ENCODE results near the gene TXNDC12.

DNA sequence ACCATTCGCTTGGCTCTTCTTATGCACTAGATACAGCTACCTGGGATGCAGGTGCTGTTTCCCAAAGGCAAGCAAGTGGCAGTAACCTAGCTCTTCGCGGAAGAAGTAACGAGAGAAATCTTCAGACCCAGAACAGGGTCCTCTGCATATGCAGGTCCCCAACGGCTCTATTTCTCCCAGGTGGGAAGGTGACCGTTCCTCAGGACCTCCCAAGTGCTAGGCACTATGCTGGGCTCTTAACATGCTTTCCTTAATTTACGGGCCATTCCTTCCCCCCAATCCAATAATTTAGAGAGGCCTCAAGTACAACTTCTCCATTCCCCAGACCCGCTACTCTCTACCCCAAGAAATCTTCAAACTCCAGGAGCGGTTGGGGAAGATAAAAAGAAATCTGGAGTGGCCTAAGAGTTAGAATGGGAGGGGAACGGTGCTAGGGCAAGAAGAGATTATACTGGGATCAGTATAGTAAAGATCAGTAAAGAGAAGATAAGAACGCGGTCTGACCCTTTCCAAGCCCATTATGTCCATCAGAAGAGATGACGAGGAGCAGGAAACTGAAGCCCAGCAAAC, 410 bp downstream of the TXNDC12 start:
- TF ChIP-seq, protein P1, sequence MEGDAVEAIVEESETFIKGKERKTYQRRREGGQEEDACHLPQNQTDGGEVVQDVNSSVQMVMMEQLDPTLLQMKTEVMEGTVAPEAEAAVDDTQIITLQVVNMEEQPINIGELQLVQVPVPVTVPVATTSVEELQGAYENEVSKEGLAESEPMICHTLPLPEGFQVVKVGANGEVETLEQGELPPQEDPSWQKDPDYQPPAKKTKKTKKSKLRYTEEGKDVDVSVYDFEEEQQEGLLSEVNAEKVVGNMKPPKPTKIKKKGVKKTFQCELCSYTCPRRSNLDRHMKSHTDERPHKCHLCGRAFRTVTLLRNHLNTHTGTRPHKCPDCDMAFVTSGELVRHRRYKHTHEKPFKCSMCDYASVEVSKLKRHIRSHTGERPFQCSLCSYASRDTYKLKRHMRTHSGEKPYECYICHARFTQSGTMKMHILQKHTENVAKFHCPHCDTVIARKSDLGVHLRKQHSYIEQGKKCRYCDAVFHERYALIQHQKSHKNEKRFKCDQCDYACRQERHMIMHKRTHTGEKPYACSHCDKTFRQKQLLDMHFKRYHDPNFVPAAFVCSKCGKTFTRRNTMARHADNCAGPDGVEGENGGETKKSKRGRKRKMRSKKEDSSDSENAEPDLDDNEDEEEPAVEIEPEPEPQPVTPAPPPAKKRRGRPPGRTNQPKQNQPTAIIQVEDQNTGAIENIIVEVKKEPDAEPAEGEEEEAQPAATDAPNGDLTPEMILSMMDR (IDR thresholded peaks at IDR 0.05) = no peak
- TF ChIP-seq MXD4 (CRISPR knock-in tag; IDR thresholded peaks at IDR 0.05; ENCODE audit: borderline replicate concordance) = no peak
- TF ChIP-seq SP1 (CRISPR knock-in tag; conservative IDR thresholded peaks at IDR 0.05) = no peak
- TF ChIP-seq KAT7 (CRISPR knock-in tag; IDR thresholded peaks at IDR 0.05; ENCODE audit: borderline replicate concordance) = 0 out of 2 replicates have a peak, but pooled peaks have one; percentile 15
- TF ChIP-seq JUN (CRISPR knock-in tag; IDR thresholded peaks at IDR 0.05) = no peak
- TF ChIP-seq, protein P2, sequence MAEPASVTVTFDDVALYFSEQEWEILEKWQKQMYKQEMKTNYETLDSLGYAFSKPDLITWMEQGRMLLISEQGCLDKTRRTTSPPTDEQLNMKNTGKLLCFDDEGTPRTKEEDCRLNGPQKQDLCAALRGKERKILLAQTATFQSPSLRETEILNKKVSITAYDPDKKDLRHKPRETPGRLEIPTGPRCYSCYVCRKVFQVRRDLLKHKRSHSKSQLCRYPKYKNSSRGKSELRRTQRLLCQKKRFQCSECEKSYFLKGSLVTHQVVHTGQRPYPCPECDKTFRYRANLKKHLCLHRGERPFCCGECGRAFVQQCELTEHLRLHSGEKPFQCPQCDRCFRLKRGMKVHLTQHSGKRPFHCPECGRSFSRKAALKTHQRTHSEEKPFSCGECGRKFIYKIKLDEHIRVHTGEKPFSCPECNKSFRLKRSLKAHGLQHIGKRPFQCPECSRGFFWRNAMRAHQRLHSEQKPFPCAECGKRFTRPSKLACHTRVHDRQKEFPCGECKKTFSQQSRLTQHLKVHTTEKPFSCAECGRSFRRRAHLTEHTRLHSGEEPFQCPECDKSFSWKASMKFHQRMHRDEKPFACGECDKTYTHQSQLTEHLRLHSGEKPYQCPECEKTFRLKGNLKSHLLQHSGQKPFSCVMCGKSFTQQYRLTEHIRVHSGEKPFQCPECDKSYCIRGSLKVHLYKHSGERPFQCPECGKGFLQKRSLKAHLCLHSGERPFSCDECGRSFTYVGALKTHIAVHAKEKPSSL (CRISPR knock-in tag; conservative IDR thresholded peaks at IDR 0.05) = no peak
- no peak for TF ChIP-seq NR3C1 (CRISPR knock-in tag; conservative IDR thresholded peaks at IDR 0.05; ENCODE audit: low read depth)
- TF ChIP-seq, protein P3, sequence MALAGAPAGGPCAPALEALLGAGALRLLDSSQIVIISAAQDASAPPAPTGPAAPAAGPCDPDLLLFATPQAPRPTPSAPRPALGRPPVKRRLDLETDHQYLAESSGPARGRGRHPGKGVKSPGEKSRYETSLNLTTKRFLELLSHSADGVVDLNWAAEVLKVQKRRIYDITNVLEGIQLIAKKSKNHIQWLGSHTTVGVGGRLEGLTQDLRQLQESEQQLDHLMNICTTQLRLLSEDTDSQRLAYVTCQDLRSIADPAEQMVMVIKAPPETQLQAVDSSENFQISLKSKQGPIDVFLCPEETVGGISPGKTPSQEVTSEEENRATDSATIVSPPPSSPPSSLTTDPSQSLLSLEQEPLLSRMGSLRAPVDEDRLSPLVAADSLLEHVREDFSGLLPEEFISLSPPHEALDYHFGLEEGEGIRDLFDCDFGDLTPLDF (CRISPR knock-in tag; IDR thresholded peaks at IDR 0.05) = no peak

All from WTC11 (cell line).